KMS-11 (cell line): Measurements from ENCODE around the gene INPP5D.

Experiments used
- H2AFZ ChIP-seq: fragments of 200-600 bp; sonication (generic); 2 replicates; pipeline ENCODE4 v1.6.1; 2016; ENCODE audit warnings: antibody characterized with exemption, mixed run types, low read depth
- H3K27ac ChIP-seq: fragments of 200-600 bp; sonication (generic); 2 replicates; pipeline ENCODE4 v1.6.1; 2016; ENCODE audit warnings: mild to moderate bottlenecking, mixed run types
- H3K27me3 ChIP-seq: fragments of 200-600 bp; sonication (generic); 2 replicates; pipeline ENCODE4 v1.6.1; 2017; ENCODE audit warnings: mild to moderate bottlenecking, low read depth, mixed run types, moderate library complexity; ENCODE audit not compliant: insufficient read depth
- H3K36me3 ChIP-seq: fragments of 200-600 bp; sonication (generic); 2 replicates; pipeline ENCODE4 v1.6.1; 2017; ENCODE audit warnings: mild to moderate bottlenecking, mixed run types; ENCODE audit not compliant: insufficient read depth
- H3K4me1 ChIP-seq: fragments of 200-600 bp; sonication (generic); 2 replicates; pipeline ENCODE4 v1.6.1; 2016; ENCODE audit warnings: mild to moderate bottlenecking, low read depth, mixed run types; ENCODE audit not compliant: poor library complexity, severe bottlenecking
- H3K4me2 ChIP-seq: fragments of 200-600 bp; sonication (generic); 2 replicates; pipeline ENCODE4 v1.7.0; 2016; ENCODE audit warnings: mild to moderate bottlenecking, mixed run types
- H3K4me3 ChIP-seq: fragments of 200-600 bp; sonication (generic); IDR thresholded peaks from 2 replicates; pipeline ENCODE4 v1.6.1; 2017; ENCODE audit warnings: low read depth, low read length, mixed read lengths; ENCODE audit not compliant: insufficient read depth
- H3K79me2 ChIP-seq: fragments of 200-600 bp; sonication (generic); 2 replicates; pipeline ENCODE4 v1.6.1; 2016; ENCODE audit warnings: low read depth, mixed run types; ENCODE audit not compliant: insufficient read depth
- H3K9ac ChIP-seq: fragments of 200-600 bp; sonication (generic); 2 replicates; pipeline ENCODE4 v1.6.1; 2016; ENCODE audit warnings: mild to moderate bottlenecking, mixed run types
- H4K20me1 ChIP-seq: fragments of 200-600 bp; sonication (generic); 2 replicates; pipeline ENCODE4 v1.6.1; 2016; ENCODE audit warnings: mild to moderate bottlenecking, mixed run types; ENCODE audit not compliant: insufficient read depth
- TF ChIP-seq, protein P1 (sequence below): fragments of 200-600 bp; sonication (generic); conservative IDR thresholded peaks from 2 replicates; pipeline ENCODE4 v1.6.1; 2017; ENCODE audit warnings: low read depth, mild to moderate bottlenecking, antibody characterized with exemption, low read length, moderate library complexity, mixed read lengths

Gene INPP5D

DNA sequence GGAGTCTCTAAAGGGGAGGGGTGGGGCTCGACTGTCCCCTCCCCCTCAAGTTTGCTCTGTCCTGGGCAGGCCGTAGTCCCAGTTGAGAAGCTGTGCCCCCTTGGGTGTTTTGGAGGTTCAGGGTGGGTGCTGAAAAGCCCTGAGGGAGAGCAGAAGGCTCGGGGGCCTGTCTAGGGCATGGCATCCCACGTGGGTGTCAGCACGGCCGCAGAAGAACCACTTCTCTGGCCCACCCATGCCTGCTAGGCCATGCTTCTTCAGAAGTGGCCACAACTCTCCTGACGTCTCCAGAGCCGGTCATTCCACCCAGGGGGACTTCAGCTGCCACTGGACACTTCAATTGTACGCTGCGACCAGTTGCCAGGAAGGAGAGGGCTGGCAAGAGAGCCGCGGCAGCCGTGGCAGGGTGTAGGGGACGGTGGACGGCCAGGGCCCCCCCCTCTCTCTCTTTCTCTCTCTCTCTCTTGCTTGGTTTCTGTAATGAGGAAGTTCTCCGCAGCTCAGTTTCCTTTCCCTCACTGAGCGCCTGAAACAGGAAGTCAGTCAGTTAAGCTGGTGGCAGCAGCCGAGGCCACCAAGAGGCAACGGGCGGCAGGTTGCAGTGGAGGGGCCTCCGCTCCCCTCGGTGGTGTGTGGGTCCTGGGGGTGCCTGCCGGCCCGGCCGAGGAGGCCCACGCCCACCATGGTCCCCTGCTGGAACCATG is at the start of gene INPP5D:
INPP5D (plus strand) TSS at position 546 of the 704 bp plus-strand sequence; CDS start at position 683, 137 bp downstream.
- Histone ChIP-seq H3K9ac (peak within 1 kb of the TSS; percentile 72), H3K4me3 (no peak within 1 kb of the TSS), H3K27ac (peak within 1 kb of the TSS; percentile 67), H3K79me2 (peaks cover 15% of the 10 kb centered on the region; the same call in 1 of the 2 replicates), H2AFZ (peak within 1 kb of the TSS; percentile 85), H4K20me1 (no peaks in the 10 kb centered on the region), H3K27me3 (no peaks in the 10 kb centered on the region), H3K36me3 (no peaks in the 10 kb centered on the region), H3K4me2 (peak within 1 kb of the TSS; percentile 76), H3K4me1 (peaks cover 18% of the 10 kb centered on the region)
- TF ChIP-seq, protein P1, sequence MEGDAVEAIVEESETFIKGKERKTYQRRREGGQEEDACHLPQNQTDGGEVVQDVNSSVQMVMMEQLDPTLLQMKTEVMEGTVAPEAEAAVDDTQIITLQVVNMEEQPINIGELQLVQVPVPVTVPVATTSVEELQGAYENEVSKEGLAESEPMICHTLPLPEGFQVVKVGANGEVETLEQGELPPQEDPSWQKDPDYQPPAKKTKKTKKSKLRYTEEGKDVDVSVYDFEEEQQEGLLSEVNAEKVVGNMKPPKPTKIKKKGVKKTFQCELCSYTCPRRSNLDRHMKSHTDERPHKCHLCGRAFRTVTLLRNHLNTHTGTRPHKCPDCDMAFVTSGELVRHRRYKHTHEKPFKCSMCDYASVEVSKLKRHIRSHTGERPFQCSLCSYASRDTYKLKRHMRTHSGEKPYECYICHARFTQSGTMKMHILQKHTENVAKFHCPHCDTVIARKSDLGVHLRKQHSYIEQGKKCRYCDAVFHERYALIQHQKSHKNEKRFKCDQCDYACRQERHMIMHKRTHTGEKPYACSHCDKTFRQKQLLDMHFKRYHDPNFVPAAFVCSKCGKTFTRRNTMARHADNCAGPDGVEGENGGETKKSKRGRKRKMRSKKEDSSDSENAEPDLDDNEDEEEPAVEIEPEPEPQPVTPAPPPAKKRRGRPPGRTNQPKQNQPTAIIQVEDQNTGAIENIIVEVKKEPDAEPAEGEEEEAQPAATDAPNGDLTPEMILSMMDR: no peak

DNA sequence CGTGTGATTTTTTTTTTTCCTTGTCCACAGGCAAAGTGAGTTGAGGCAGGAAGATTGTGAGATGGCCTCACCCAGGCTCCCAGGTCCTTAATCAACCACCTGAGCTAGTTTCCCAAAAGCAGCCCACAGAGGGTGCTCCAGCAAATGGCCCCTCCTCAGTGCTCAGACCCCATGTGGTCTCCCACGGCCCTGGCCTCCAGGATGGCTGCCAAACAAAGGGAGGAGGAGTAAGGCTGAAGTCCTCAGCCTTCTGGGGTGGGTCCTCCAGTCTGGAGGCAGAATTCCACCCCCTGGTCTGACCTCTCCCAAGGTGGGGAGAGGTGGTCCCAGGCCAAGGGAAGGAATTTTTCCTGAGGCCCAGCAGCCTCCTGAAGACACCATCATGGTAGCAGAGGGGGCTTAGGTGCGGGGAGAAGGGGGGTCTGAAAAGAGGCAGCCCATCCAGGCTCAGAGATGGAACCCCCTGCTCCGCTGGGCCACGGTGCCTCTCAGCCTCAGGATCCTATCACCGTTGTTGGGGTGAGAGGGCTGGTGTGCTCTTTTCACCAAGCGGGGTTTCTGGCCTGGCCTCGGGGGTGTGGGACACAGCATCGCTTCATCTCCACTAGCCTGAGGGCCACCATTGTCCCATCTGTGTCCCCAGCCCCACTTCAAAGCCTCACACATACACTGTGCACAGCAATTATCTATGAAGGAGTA is 49.4 kb upstream of the INPP5D start:
- Histone ChIP-seq H3K27me3 (no peaks in the 10 kb centered on the region), H3K9ac (no peak overlapping the region), H3K4me3 (no peak overlapping the region), H4K20me1 (no peaks in the 10 kb centered on the region), H3K4me1 (no peaks in the 10 kb centered on the region), H3K4me2 (no peak overlapping the region), H3K36me3 (no peaks in the 10 kb centered on the region), H3K27ac (no peak overlapping the region), H3K79me2 (no peaks in the 10 kb centered on the region), H2AFZ (no peak overlapping the region)
- TF ChIP-seq, protein P1: no peak

DNA sequence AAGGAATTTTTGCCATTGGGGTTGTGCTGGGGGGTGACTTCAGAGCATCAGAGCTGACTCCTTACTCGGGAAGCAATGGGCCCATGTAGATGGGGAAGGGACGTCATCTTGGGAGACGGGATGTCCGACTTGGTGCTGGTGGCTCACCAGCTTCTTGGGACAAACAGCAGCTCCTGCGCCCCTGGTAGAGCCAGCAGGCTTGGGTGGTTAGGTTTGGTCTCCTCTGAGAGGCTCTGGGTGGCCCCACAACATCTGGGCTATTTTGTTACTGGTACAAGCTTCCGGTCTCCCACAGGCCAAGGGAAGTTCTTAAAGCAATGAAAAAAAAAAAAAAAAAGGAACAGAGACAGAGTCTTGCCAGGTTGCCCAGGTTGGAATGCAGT is 48.9 kb upstream of the INPP5D start:
- no peak overlapping the region for H3K27ac ChIP-seq
- H3K79me2 ChIP-seq: no peaks in the 10 kb centered on the region
- no peaks in the 10 kb centered on the region for H4K20me1 ChIP-seq
- H3K4me3 ChIP-seq: no peak overlapping the region
- H3K4me1 ChIP-seq: no peaks in the 10 kb centered on the region
- H3K36me3 ChIP-seq: no peaks in the 10 kb centered on the region
- H2AFZ ChIP-seq: no peak overlapping the region
- H3K27me3 ChIP-seq: no peaks in the 10 kb centered on the region
- no peak overlapping the region for H3K4me2 ChIP-seq
- H3K9ac ChIP-seq: no peak overlapping the region
- TF ChIP-seq, protein P1: no peak

DNA sequence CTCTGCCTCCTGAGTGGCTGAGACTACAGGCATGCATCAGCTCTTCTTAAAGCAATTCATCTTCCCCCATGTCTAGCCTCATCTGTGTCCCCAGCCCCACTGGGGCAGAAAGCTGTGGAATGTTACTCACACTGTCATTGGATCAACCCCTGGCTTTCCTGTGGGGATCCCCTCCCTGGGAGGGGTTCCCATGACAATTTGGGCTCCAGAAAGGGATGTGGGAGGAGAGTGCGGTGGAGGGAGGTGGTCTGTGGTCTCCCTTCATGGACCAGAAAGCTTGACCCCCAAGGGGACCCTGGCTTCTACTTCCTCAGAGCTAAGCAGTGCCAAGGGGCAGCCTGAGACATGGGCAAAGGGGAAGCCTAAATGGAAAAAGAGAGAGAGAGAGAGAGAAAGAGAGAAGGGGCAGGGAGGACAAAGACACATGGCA is 48.4 kb upstream of the INPP5D start:
- Histone ChIP-seq H3K4me2 (no peak overlapping the region), H3K4me1 (no peaks in the 10 kb centered on the region), H3K27me3 (no peaks in the 10 kb centered on the region), H3K79me2 (no peaks in the 10 kb centered on the region), H3K27ac (no peak overlapping the region), H3K4me3 (no peak overlapping the region), H3K36me3 (no peaks in the 10 kb centered on the region), H2AFZ (no peak overlapping the region), H4K20me1 (no peaks in the 10 kb centered on the region), H3K9ac (no peak overlapping the region)
- TF ChIP-seq, protein P1: no peak
